ENCODE results near the gene NTN1.

NTN1 gene

GRCh38 chr17:9230346-9230745 is 209.0 kb downstream of the NTN1 start:
- Histone ChIP-seq H3K27me3 (ENCODE audit: insufficient read depth, low read length) (no peaks in the 10 kb centered on the region), H3K27ac (ENCODE audit: low read depth, low read length) (no peak overlapping the region), H3K9ac (ENCODE audit: low read depth, low read length) (no peak overlapping the region), H3K36me3 (ENCODE audit: insufficient read depth, low read length) (no peaks in the 10 kb centered on the region), H3K9me3 (ENCODE audit: insufficient read depth, low read depth, low read length) (no peaks in the 10 kb centered on the region), H3K4me1 (ENCODE audit: insufficient read depth, low read length) (0 out of 2 replicates have a peak, but pooled peaks cover 3% of the 10 kb centered on the region), H3K4me3 (ENCODE audit: low read length) (no peak overlapping the region)
- WGBS, result 78% methylated on average over 15 of the region's 15 CpGs

GRCh38 chr17:9230861-9231260 is 209.6 kb downstream of the NTN1 start:
- H3K36me3 ChIP-seq (ENCODE audit: insufficient read depth, low read length), result no peaks in the 10 kb centered on the region
- H3K9me3 ChIP-seq (ENCODE audit: insufficient read depth, low read depth, low read length), result no peaks in the 10 kb centered on the region
- 92% methylated on average over 11 of the region's 11 CpGs for WGBS
- H3K27ac ChIP-seq (ENCODE audit: low read depth, low read length), result no peak overlapping the region
- H3K4me1 ChIP-seq (ENCODE audit: insufficient read depth, low read length), result no peaks in the 10 kb centered on the region
- H3K9ac ChIP-seq (ENCODE audit: low read depth, low read length), result no peak overlapping the region
- H3K27me3 ChIP-seq (ENCODE audit: insufficient read depth, low read length), result no peaks in the 10 kb centered on the region
- H3K4me3 ChIP-seq (ENCODE audit: low read length), result no peak overlapping the region

- H3K27me3 ChIP-seq (ENCODE audit: insufficient read depth, low read length), result no peaks in the 10 kb centered on the region
- no peaks in the 10 kb centered on the region for H3K36me3 ChIP-seq (ENCODE audit: insufficient read depth, low read length)
- H3K9ac ChIP-seq (ENCODE audit: low read depth, low read length), result no peak overlapping the region
- H3K27ac ChIP-seq (ENCODE audit: low read depth, low read length), result no peak overlapping the region
- H3K4me3 ChIP-seq (ENCODE audit: low read length), result no peak overlapping the region
- no peaks in the 10 kb centered on the region for H3K9me3 ChIP-seq (ENCODE audit: insufficient read depth, low read depth, low read length)
- H3K4me1 ChIP-seq (ENCODE audit: insufficient read depth, low read length), result no peaks in the 10 kb centered on the region
- 86% methylated on average over 23 of the region's 23 CpGs for WGBS
Observed at GRCh38 chr17:9231449-9232154, 210.3 kb downstream of the NTN1 start.

GRCh38 chr17:9232155-9232475 is 210.8 kb downstream of the NTN1 start:
- H3K9me3 ChIP-seq (ENCODE audit: insufficient read depth, low read depth, low read length), result no peaks in the 10 kb centered on the region
- H3K27me3 ChIP-seq (ENCODE audit: insufficient read depth, low read length), result no peaks in the 10 kb centered on the region
- no peak overlapping the region for H3K9ac ChIP-seq (ENCODE audit: low read depth, low read length)
- 94% methylated on average over 6 of the region's 6 CpGs for WGBS
- no peak overlapping the region for H3K27ac ChIP-seq (ENCODE audit: low read depth, low read length)
- no peaks in the 10 kb centered on the region for H3K4me1 ChIP-seq (ENCODE audit: insufficient read depth, low read length)
- no peak overlapping the region for H3K4me3 ChIP-seq (ENCODE audit: low read length)
- H3K36me3 ChIP-seq (ENCODE audit: insufficient read depth, low read length), result no peaks in the 10 kb centered on the region

- Histone ChIP-seq H3K9ac (ENCODE audit: low read depth, low read length) (no peak overlapping the region), H3K4me3 (ENCODE audit: low read length) (no peak overlapping the region), H3K9me3 (ENCODE audit: insufficient read depth, low read depth, low read length) (no peaks in the 10 kb centered on the region), H3K4me1 (ENCODE audit: insufficient read depth, low read length) (no peaks in the 10 kb centered on the region), H3K27me3 (ENCODE audit: insufficient read depth, low read length) (no peaks in the 10 kb centered on the region), H3K27ac (ENCODE audit: low read depth, low read length) (no peak overlapping the region), H3K36me3 (ENCODE audit: insufficient read depth, low read length) (no peaks in the 10 kb centered on the region)
- 92% methylated on average over 22 of the region's 22 CpGs for WGBS
Observed at GRCh38 chr17:9232591-9233270, 211.4 kb downstream of the NTN1 start.

GRCh38 chr17:9233271-9233599 is 211.9 kb downstream of the NTN1 start:
- no peak overlapping the region for H3K4me3 ChIP-seq (ENCODE audit: low read length)
- H3K36me3 ChIP-seq (ENCODE audit: insufficient read depth, low read length), result no peaks in the 10 kb centered on the region
- no peaks in the 10 kb centered on the region for H3K9me3 ChIP-seq (ENCODE audit: insufficient read depth, low read depth, low read length)
- no peak overlapping the region for H3K9ac ChIP-seq (ENCODE audit: low read depth, low read length)
- H3K27me3 ChIP-seq (ENCODE audit: insufficient read depth, low read length), result peaks cover 1% of the 10 kb centered on the region; the same call in 1 of the 2 replicates
- H3K27ac ChIP-seq (ENCODE audit: low read depth, low read length), result no peak overlapping the region
- H3K4me1 ChIP-seq (ENCODE audit: insufficient read depth, low read length), result no peaks in the 10 kb centered on the region
- 77% methylated on average over 9 of the region's 9 CpGs for WGBS

- H3K27ac ChIP-seq (ENCODE audit: low read depth, low read length), result no peak overlapping the region
- 93% methylated on average over 7 of the region's 7 CpGs for WGBS
- peaks cover 6% of the 10 kb centered on the region for H3K27me3 ChIP-seq (ENCODE audit: insufficient read depth, low read length)
- H3K4me1 ChIP-seq (ENCODE audit: insufficient read depth, low read length), result no peaks in the 10 kb centered on the region
- no peaks in the 10 kb centered on the region for H3K9me3 ChIP-seq (ENCODE audit: insufficient read depth, low read depth, low read length)
- no peak overlapping the region for H3K4me3 ChIP-seq (ENCODE audit: low read length)
- no peak overlapping the region for H3K9ac ChIP-seq (ENCODE audit: low read depth, low read length)
- H3K36me3 ChIP-seq (ENCODE audit: insufficient read depth, low read length), result no peaks in the 10 kb centered on the region
Observed at GRCh38 chr17:9233761-9234160, 212.5 kb downstream of the NTN1 start.

GRCh38 chr17:9234389-9234945 is 213.2 kb downstream of the NTN1 start:
- no peaks in the 10 kb centered on the region for H3K9me3 ChIP-seq (ENCODE audit: insufficient read depth, low read depth, low read length)
- no peak overlapping the region for H3K27ac ChIP-seq (ENCODE audit: low read depth, low read length)
- H3K36me3 ChIP-seq (ENCODE audit: insufficient read depth, low read length), result no peaks in the 10 kb centered on the region
- no peaks in the 10 kb centered on the region for H3K4me1 ChIP-seq (ENCODE audit: insufficient read depth, low read length)
- H3K9ac ChIP-seq (ENCODE audit: low read depth, low read length), result no peak overlapping the region
- H3K4me3 ChIP-seq (ENCODE audit: low read length), result no peak overlapping the region
- 82% methylated on average over 8 of the region's 8 CpGs for WGBS
- H3K27me3 ChIP-seq (ENCODE audit: insufficient read depth, low read length), result peaks cover 14% of the 10 kb centered on the region

GRCh38 chr17:9235346-9235745 is 214.0 kb downstream of the NTN1 start:
- Histone ChIP-seq H3K9ac (ENCODE audit: low read depth, low read length) (no peak overlapping the region), H3K27me3 (ENCODE audit: insufficient read depth, low read length) (peaks cover 16% of the 10 kb centered on the region), H3K9me3 (ENCODE audit: insufficient read depth, low read depth, low read length) (no peaks in the 10 kb centered on the region), H3K4me3 (ENCODE audit: low read length) (no peak overlapping the region), H3K36me3 (ENCODE audit: insufficient read depth, low read length) (no peaks in the 10 kb centered on the region), H3K27ac (ENCODE audit: low read depth, low read length) (no peak overlapping the region), H3K4me1 (ENCODE audit: insufficient read depth, low read length) (0 out of 2 replicates have a peak, but pooled peaks cover 1% of the 10 kb centered on the region)
- WGBS, result 95% methylated on average over 4 of the region's 4 CpGs

- WGBS, result 93% methylated on average over 7 of the region's 7 CpGs
- H3K9me3 ChIP-seq (ENCODE audit: insufficient read depth, low read depth, low read length), result no peaks in the 10 kb centered on the region
- H3K36me3 ChIP-seq (ENCODE audit: insufficient read depth, low read length), result no peaks in the 10 kb centered on the region
- no peak overlapping the region for H3K9ac ChIP-seq (ENCODE audit: low read depth, low read length)
- H3K4me3 ChIP-seq (ENCODE audit: low read length), result no peak overlapping the region
- H3K27ac ChIP-seq (ENCODE audit: low read depth, low read length), result no peak overlapping the region
- 0 out of 2 replicates have a peak, but pooled peaks cover 10% of the 10 kb centered on the region for H3K4me1 ChIP-seq (ENCODE audit: insufficient read depth, low read length)
- H3K27me3 ChIP-seq (ENCODE audit: insufficient read depth, low read length), result peaks cover 16% of the 10 kb centered on the region
Observed at GRCh38 chr17:9236286-9237052, 215.2 kb downstream of the NTN1 start.

- 94% methylated on average over 3 of the region's 3 CpGs for WGBS
- H3K4me3 ChIP-seq (ENCODE audit: low read length), result no peak overlapping the region
- H3K9ac ChIP-seq (ENCODE audit: low read depth, low read length), result no peak overlapping the region
- H3K27me3 ChIP-seq (ENCODE audit: insufficient read depth, low read length), result peaks cover 16% of the 10 kb centered on the region
- no peaks in the 10 kb centered on the region for H3K9me3 ChIP-seq (ENCODE audit: insufficient read depth, low read depth, low read length)
- H3K4me1 ChIP-seq (ENCODE audit: insufficient read depth, low read length), result 0 out of 2 replicates have a peak, but pooled peaks cover 10% of the 10 kb centered on the region
- no peak overlapping the region for H3K27ac ChIP-seq (ENCODE audit: low read depth, low read length)
- H3K36me3 ChIP-seq (ENCODE audit: insufficient read depth, low read length), result no peaks in the 10 kb centered on the region
Observed at GRCh38 chr17:9237053-9237410, 215.7 kb downstream of the NTN1 start.

Measured in HUES64 (cell line).